MCF 10A (cell line): Measurements from ENCODE around the gene PGF. TPM values are rescaled to one million over a fixed set of nuclear protein-coding genes. Genes with fewer than 3 reads are reported as not detected.

Experiments used
- BruUV-seq: library from RNA; stranded (reverse); fragments of 400-500 nt; replicated peaks from 2 replicates; lab custom pipeline; 2021; lab: Mats Ljungman, UMichigan
- CTCF ChIA-PET: fragments of 300-600 bp; sonication (Branson Sonifier 250); formaldehyde crosslinking; extraction: SDS; loops from one replicate; lab custom pipeline; 2021; ENCODE audit warnings: antibody characterized with exemption, inconsistent platforms; lab: Yijun Ruan, JAX
- POLR2A ChIA-PET: fragments of 300-600, 350-650 bp; sonication (Branson Sonifier 250); formaldehyde crosslinking; extraction: SDS; loops from one replicate; lab custom pipeline; 2020; ENCODE audit warnings: antibody characterized with exemption, inconsistent platforms; lab: Yijun Ruan, JAX
- DNase-seq: peaks from one replicate; pipeline ENCODE4 v3.0.0-alpha.2; 2018; ENCODE audit not compliant: unreplicated experiment
- H3K27ac Mint-ChIP-seq: one replicate; pipeline ENCODE4 v1.8.0; 2022; ENCODE audit warnings: mild to moderate bottlenecking, low read depth, mixed read lengths; ENCODE audit not compliant: unreplicated experiment
- H3K27me3 Mint-ChIP-seq: one replicate; pipeline ENCODE4 v1.8.0; 2022; ENCODE audit warnings: mixed read lengths; ENCODE audit not compliant: insufficient read depth, unreplicated experiment
- H3K36me3 Mint-ChIP-seq: one replicate; pipeline ENCODE4 v1.8.0; 2022; ENCODE audit warnings: mild to moderate bottlenecking, moderate library complexity, mixed read lengths; ENCODE audit not compliant: insufficient read depth, unreplicated experiment
- H3K4me1 Mint-ChIP-seq: one replicate; pipeline ENCODE4 v1.8.0; 2022; ENCODE audit warnings: mixed read lengths; ENCODE audit not compliant: insufficient read depth, unreplicated experiment
- H3K4me3 Mint-ChIP-seq: one replicate; pipeline ENCODE4 v1.8.0; 2022; ENCODE audit warnings: mild to moderate bottlenecking, moderate library complexity, mixed read lengths; ENCODE audit not compliant: unreplicated experiment
- H3K9me3 Mint-ChIP-seq: one replicate; pipeline ENCODE4 v1.8.0; 2022; ENCODE audit warnings: mixed read lengths; ENCODE audit not compliant: unreplicated experiment
- intact Hi-C: fragments of 100-400 bp; cut with micrococcal nuclease; formaldehyde crosslinking; loops from 2 replicates; pipeline ENCODE4 v1.14.1; 2022
- total RNA-seq: library from RNA; stranded (reverse); gene quantifications from 2 replicates; pipeline ENCODE4 v1.2.3, GENCODE V29; 2022
- TF ChIP-seq, protein P1 (sequence below): fragments of 200-600 bp; IDR thresholded peaks from one replicate; pipeline ENCODE4 v1.8.0; 2022; ENCODE audit warnings: antibody characterized with exemption, mild to moderate bottlenecking; ENCODE audit not compliant: unreplicated experiment

Gene PGF
- total RNA-seq, 1 experiment from 2014 or later: 2.1 TPM

DNA sequence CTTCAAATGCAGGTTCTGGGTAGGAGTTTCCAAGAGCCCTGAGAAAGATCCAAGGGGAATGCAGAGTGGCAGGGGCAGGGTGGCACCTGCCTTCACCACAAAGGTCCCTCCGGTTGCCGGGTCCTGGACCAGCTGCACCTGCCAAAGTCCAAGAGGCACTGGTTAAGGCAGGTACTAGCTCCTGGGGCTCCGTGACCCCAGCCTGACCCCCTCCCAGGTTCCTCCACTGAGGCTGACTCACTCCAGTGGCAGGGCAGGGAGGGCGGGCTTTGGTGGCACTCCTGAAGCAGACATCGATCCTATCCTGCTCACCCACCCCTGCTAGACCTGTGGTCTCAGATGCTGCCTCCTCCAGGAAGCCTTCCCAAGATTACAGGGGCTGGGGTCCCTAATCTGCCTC, 43.7 kb downstream of the PGF start:
- Mint-ChIP-seq H3K9me3 (no peaks in the 10 kb centered on the region), H3K27ac (no peak overlapping the region), H3K4me3 (no peak overlapping the region), H3K4me1 (peaks cover 14% of the 10 kb centered on the region), H3K27me3 (no peaks in the 10 kb centered on the region), H3K36me3 (peaks cover 5% of the 10 kb centered on the region)
- DNase-seq: no peak
- POLR2A ChIA-PET: no interaction called here
- TF ChIP-seq, protein P1, sequence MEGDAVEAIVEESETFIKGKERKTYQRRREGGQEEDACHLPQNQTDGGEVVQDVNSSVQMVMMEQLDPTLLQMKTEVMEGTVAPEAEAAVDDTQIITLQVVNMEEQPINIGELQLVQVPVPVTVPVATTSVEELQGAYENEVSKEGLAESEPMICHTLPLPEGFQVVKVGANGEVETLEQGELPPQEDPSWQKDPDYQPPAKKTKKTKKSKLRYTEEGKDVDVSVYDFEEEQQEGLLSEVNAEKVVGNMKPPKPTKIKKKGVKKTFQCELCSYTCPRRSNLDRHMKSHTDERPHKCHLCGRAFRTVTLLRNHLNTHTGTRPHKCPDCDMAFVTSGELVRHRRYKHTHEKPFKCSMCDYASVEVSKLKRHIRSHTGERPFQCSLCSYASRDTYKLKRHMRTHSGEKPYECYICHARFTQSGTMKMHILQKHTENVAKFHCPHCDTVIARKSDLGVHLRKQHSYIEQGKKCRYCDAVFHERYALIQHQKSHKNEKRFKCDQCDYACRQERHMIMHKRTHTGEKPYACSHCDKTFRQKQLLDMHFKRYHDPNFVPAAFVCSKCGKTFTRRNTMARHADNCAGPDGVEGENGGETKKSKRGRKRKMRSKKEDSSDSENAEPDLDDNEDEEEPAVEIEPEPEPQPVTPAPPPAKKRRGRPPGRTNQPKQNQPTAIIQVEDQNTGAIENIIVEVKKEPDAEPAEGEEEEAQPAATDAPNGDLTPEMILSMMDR: no peak
- intact Hi-C loops: no loop called here
- CTCF ChIA-PET: interaction anchor here (1.6 to 1.8 kb wide), 2 partner anchors 49 to 177 kb away, joined by 10 to 16 read pairs; no protein-coding TSS in a partner anchor
- BruUV-seq: no TSS peak

DNA sequence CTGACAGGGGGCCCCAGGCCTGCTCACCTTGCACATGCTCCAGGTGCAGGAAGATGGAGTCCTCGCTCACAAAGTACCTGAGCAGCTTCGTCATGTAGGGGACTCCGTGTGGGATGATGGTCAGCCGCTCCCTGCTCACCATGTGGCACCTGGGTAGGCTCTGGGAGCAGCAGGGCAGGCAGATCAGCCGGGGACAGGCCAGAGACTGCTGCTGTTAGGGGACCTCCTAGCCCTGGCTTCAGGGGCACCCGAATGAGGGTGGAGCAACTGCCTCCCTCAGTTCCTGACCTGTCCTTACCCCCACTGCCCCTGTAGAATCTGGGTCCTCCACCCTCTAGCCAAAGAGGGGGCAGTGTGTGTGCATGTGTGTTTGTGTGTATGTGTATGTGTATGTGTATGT, 44.2 kb downstream of the PGF start:
- DNase-seq: no peak
- TF ChIP-seq, protein P1: no peak
- H3K27me3 Mint-ChIP-seq: no peaks in the 10 kb centered on the region
- ChIA-PET POLR2A (no interaction called here), CTCF (interaction anchor here (1.6 to 1.8 kb wide), 2 partner anchors 49 to 177 kb away, joined by 10 to 16 read pairs; no protein-coding TSS in a partner anchor)
- H3K27ac Mint-ChIP-seq: no peak overlapping the region
- intact Hi-C loops: no loop called here
- BruUV-seq: no TSS peak
- no peaks in the 10 kb centered on the region for H3K9me3 Mint-ChIP-seq
- no peak overlapping the region for H3K4me3 Mint-ChIP-seq
- peaks cover 9% of the 10 kb centered on the region for H3K36me3 Mint-ChIP-seq
- H3K4me1 Mint-ChIP-seq: peaks cover 14% of the 10 kb centered on the region

- intact Hi-C loops: no loop called here
- POLR2A ChIA-PET: no interaction called here
- Mint-ChIP-seq H3K9me3 (no peaks in the 10 kb centered on the region), H3K4me3 (no peak overlapping the region), H3K36me3 (peaks cover 16% of the 10 kb centered on the region), H3K4me1 (peaks cover 14% of the 10 kb centered on the region), H3K27me3 (no peaks in the 10 kb centered on the region), H3K27ac (no peak overlapping the region)
- no TSS peak for BruUV-seq
- CTCF ChIA-PET: interaction anchor here (1.6 to 7.4 kb wide), 2 partner anchors 50 to 178 kb away, joined by 10 to 182 read pairs; no protein-coding TSS in a partner anchor
- DNase-seq: no peak
- TF ChIP-seq, protein P1: no peak
Measured at GRCh38 chr14:74910556-74910955, 44.8 kb downstream of the PGF start.

GRCh38 chr14:74909911-74910310, 45.5 kb downstream of the PGF start:
- TF ChIP-seq, protein P1: no peak
- no peak for DNase-seq
- CTCF ChIA-PET: interaction anchor here (0.5 to 7.4 kb wide), 4 partner anchors 49 to 388 kb away, joined by 3 to 182 read pairs (median 3); no protein-coding TSS in a partner anchor
- Mint-ChIP-seq H3K36me3 (peaks cover 19% of the 10 kb centered on the region), H3K27me3 (no peaks in the 10 kb centered on the region), H3K27ac (peak overlapping the region; percentile 76), H3K4me1 (peaks cover 14% of the 10 kb centered on the region), H3K4me3 (no peak overlapping the region), H3K9me3 (no peaks in the 10 kb centered on the region)
- BruUV-seq: no TSS peak
- intact Hi-C loops: no loop called here
- POLR2A ChIA-PET: no interaction called here
